Adipocyte (in vitro differentiated cells): ENCODE results near the gene MT1B.

Source experiments
- DNase-seq: peaks from one replicate; pipeline ENCODE4 v3.0.0-alpha.2; 2015; ENCODE audit warnings: low read depth
- H3K27me3 ChIP-seq: replicated peaks from 2 replicates; pipeline ENCODE4 v1.7.0; 2013; ENCODE audit warnings: mild to moderate bottlenecking, low read length, moderate library complexity; ENCODE audit not compliant: control insufficient read depth, insufficient read depth
- H3K36me3 ChIP-seq: 2 replicates; pipeline ENCODE4 v1.7.0; 2013; ENCODE audit warnings: low read length, mild to moderate bottlenecking, moderate library complexity; ENCODE audit not compliant: control insufficient read depth, insufficient read depth, severe bottlenecking
- H3K4me1 ChIP-seq: 2 replicates; pipeline ENCODE4 v1.7.0; 2013; ENCODE audit warnings: mild to moderate bottlenecking, low read length, moderate library complexity; ENCODE audit not compliant: control insufficient read depth, insufficient read depth
- H3K4me3 ChIP-seq: 2 replicates; pipeline ENCODE4 v1.7.0; 2013; ENCODE audit warnings: mild to moderate bottlenecking, low read length, moderate library complexity
- H3K9ac ChIP-seq: 2 replicates; pipeline ENCODE4 v1.7.0; 2013; ENCODE audit warnings: mild to moderate bottlenecking, low read length, moderate library complexity
- H3K9me3 ChIP-seq: 2 replicates; pipeline ENCODE4 v1.7.0; 2013; ENCODE audit warnings: mild to moderate bottlenecking, low read length, moderate library complexity; ENCODE audit not compliant: control insufficient read depth

Gene MT1B

GRCh38 chr16:56683424-56684172 lies 31.9 kb downstream of the MT1B start:
- Histone ChIP-seq H3K9me3 (peaks cover 21% of the 10 kb centered on the region), H3K27me3 (no peaks in the 10 kb centered on the region), H3K36me3 (no peaks in the 10 kb centered on the region), H3K9ac (peak overlapping the region; percentile 87), H3K4me1 (peaks cover 41% of the 10 kb centered on the region), H3K4me3 (peak overlapping the region; percentile 83)
- DNase-seq: no peak

GRCh38 chr16:56684256-56684925 lies 32.7 kb downstream of the MT1B start:
- Histone ChIP-seq H3K27me3 (no peaks in the 10 kb centered on the region), H3K4me3 (peak overlapping the region; percentile 83), H3K36me3 (no peaks in the 10 kb centered on the region), H3K4me1 (peaks cover 41% of the 10 kb centered on the region), H3K9me3 (peaks cover 21% of the 10 kb centered on the region), H3K9ac (peak overlapping the region; percentile 87)
- DNase-seq: no peak

- Histone ChIP-seq H3K9me3 (peaks cover 21% of the 10 kb centered on the region), H3K27me3 (no peaks in the 10 kb centered on the region), H3K36me3 (no peaks in the 10 kb centered on the region), H3K9ac (no peak overlapping the region), H3K4me1 (peaks cover 41% of the 10 kb centered on the region), H3K4me3 (peak overlapping the region; percentile 83)
- DNase-seq: no peak
Observed at GRCh38 chr16:56684926-56685590, 33.4 kb downstream of the MT1B start.

GRCh38 chr16:56686758-56687157 lies 35.1 kb downstream of the MT1B start:
- H3K9ac ChIP-seq: no peak overlapping the region
- peaks cover 35% of the 10 kb centered on the region for H3K4me1 ChIP-seq
- no peaks in the 10 kb centered on the region for H3K36me3 ChIP-seq
- no peaks in the 10 kb centered on the region for H3K27me3 ChIP-seq
- H3K4me3 ChIP-seq: no peak overlapping the region
- DNase-seq: no peak
- peaks cover 21% of the 10 kb centered on the region for H3K9me3 ChIP-seq

GRCh38 chr16:56688762-56689161 lies 37.1 kb downstream of the MT1B start:
- Histone ChIP-seq H3K4me1 (peaks cover 20% of the 10 kb centered on the region), H3K9me3 (peaks cover 21% of the 10 kb centered on the region), H3K36me3 (no peaks in the 10 kb centered on the region), H3K27me3 (no peaks in the 10 kb centered on the region), H3K9ac (no peak overlapping the region), H3K4me3 (no peak overlapping the region)
- no peak for DNase-seq

- peaks cover 21% of the 10 kb centered on the region for H3K9me3 ChIP-seq
- H3K9ac ChIP-seq: no peak overlapping the region
- H3K27me3 ChIP-seq: no peaks in the 10 kb centered on the region
- no peak overlapping the region for H3K4me3 ChIP-seq
- H3K4me1 ChIP-seq: peaks cover 16% of the 10 kb centered on the region
- H3K36me3 ChIP-seq: no peaks in the 10 kb centered on the region
- no peak for DNase-seq
Observed at GRCh38 chr16:56689171-56689570, 37.5 kb downstream of the MT1B start.

GRCh38 chr16:56690420-56691122 lies 38.9 kb downstream of the MT1B start:
- H3K36me3 ChIP-seq: no peaks in the 10 kb centered on the region

GRCh38 chr16:56691885-56692284 lies 40.2 kb downstream of the MT1B start:
- Histone ChIP-seq H3K36me3 (no peaks in the 10 kb centered on the region), H3K9me3 (peaks cover 10% of the 10 kb centered on the region), H3K4me3 (no peak overlapping the region), H3K4me1 (no peaks in the 10 kb centered on the region), H3K9ac (no peak overlapping the region), H3K27me3 (no peaks in the 10 kb centered on the region)
- DNase-seq: no peak

More at GRCh38 chr16:56690420-56691122, 38.9 kb downstream of the MT1B start:
- H3K4me1 ChIP-seq: peaks cover 2% of the 10 kb centered on the region
- no peaks in the 10 kb centered on the region for H3K27me3 ChIP-seq
- no peak overlapping the region for H3K4me3 ChIP-seq
- no peak for DNase-seq
- no peak overlapping the region for H3K9ac ChIP-seq
- H3K9me3 ChIP-seq: peaks cover 21% of the 10 kb centered on the region

GRCh38 chr16:56695246-56695645 lies 43.6 kb downstream of the MT1B start:
- Histone ChIP-seq H3K4me1 (no peaks in the 10 kb centered on the region), H3K36me3 (no peaks in the 10 kb centered on the region), H3K27me3 (no peaks in the 10 kb centered on the region), H3K9ac (no peak overlapping the region), H3K4me3 (no peak overlapping the region), H3K9me3 (peaks cover 2% of the 10 kb centered on the region)
- no peak for DNase-seq

GRCh38 chr16:56697456-56698155 lies 45.9 kb downstream of the MT1B start:
- Histone ChIP-seq H3K4me3 (no peak overlapping the region), H3K9me3 (peaks cover 2% of the 10 kb centered on the region), H3K4me1 (peaks cover 7% of the 10 kb centered on the region), H3K27me3 (no peaks in the 10 kb centered on the region), H3K9ac (no peak overlapping the region), H3K36me3 (no peaks in the 10 kb centered on the region)
- DNase-seq: no peak
